H1 (cell line): ENCODE data around the gene MGRN1. TPM values are rescaled to one million over a fixed set of nuclear protein-coding genes. Genes with fewer than 3 reads are reported as not detected.

Experiments used
- FOSL1 ChIP-seq: IDR thresholded peaks from 2 replicates; pipeline ENCODE4 v1.6.1; 2011; ENCODE audit warnings: mild to moderate bottlenecking, low read depth, low read length, moderate library complexity; ENCODE audit not compliant: insufficient read depth
- HDAC6 ChIP-seq: IDR thresholded peaks from one replicate; pipeline ENCODE4 v1.7.1; 2012; ENCODE audit warnings: low read depth, mild to moderate bottlenecking, inconsistent platforms, low read length, moderate library complexity
- TEAD4 ChIP-seq: IDR thresholded peaks from 2 replicates; pipeline ENCODE4 v1.6.1; 2012; ENCODE audit warnings: low read depth, low read length, inconsistent platforms, mixed read lengths
- polyA plus RNA-seq, 7 experiments: library from polyadenylated mRNA; depleted of rRNA in 3 of 7; stranded (reverse) in 5 of 7; unstranded in 2 of 7; fragments of >200 nt in 5 of 7; fragments of 200-250 nt in 2 of 7; gene quantifications; 1 replicate in 5 of 7; 2 replicates in 1 of 7; 4 replicates in 1 of 7; pipeline versions ENCODE4 v1.2.1 to v1.2.3, GENCODE V29; 2011 to 2013; ENCODE audit warnings: missing spikeins in 2 of 7, mixed read lengths in 2 of 7
- total RNA-seq: library from RNA; stranded (reverse); fragmentation: NEBNext Ultra II Directional; extraction: Animal tissue kit (Norgen Biotek cat#: 25700); gene quantifications from 2 replicates; pipeline ENCODE4 v1.2.1, GENCODE V29; 2021

Gene MGRN1
- total and polyA plus RNA-seq, 2 of the 8 experiments (the other 6 are each of a cell fraction or from before 2014, with no cell fraction given): 15.0 to 82.3 TPM

GRCh38 chr16:4580250-4580649 is 44.4 kb upstream of the MGRN1 start (continued):
- no peak for TF ChIP-seq FOSL1
- no peak for TF ChIP-seq TEAD4
- TF ChIP-seq HDAC6: no peak
